ENCODE results near the gene MAMDC2.

- TF ChIP-seq POLR2A (IDR thresholded peaks at IDR 0.05; ENCODE audit: extremely low read depth, insufficient read length) (no peak), MYC (IDR thresholded peaks at IDR 0.05; ENCODE audit: low read depth, low read length) (no peak)
Measured at GRCh38 chr9:70262948-70263347, 219.3 kb downstream of the MAMDC2 start.

Data from NB4 (cell line).